Spinal cord (tissue), 10 donors: ENCODE results near the gene ULK4. TPM values are rescaled to one million over a fixed set of nuclear protein-coding genes. Genes with fewer than 3 reads are reported as not detected.
"Not testable (repeated sequence)": the region's sequence is repeated elsewhere in the genome, so short reads cannot be mapped to it uniquely, and the experiment has no call there.

Source experiments
- DNase-seq, 6 donors: peaks; one replicate each; pipeline versions ENCODE4 v3.0.0 to v3.0.0-alpha.2; 2013 to 2015; ENCODE audit warnings: low spot score in 6 of 6, low read depth in 4 of 6
- H3K27ac ChIP-seq: one replicate; pipeline ENCODE4 v1.5.1; 2013; ENCODE audit warnings: low read depth, low read length, control low read depth
- H3K27me3 ChIP-seq: one replicate; pipeline ENCODE4 v1.6.1; 2013; ENCODE audit warnings: low read length; ENCODE audit not compliant: control insufficient read depth, insufficient read depth
- H3K36me3 ChIP-seq: one replicate; pipeline ENCODE4 v1.6.1; 2013; ENCODE audit warnings: low read length; ENCODE audit not compliant: control insufficient read depth, insufficient read depth
- H3K4me1 ChIP-seq: one replicate; pipeline ENCODE4 v1.6.1; 2013; ENCODE audit warnings: low read length; ENCODE audit not compliant: control insufficient read depth, insufficient read depth
- H3K4me3 ChIP-seq: one replicate; pipeline ENCODE4 v1.5.1; 2013; ENCODE audit warnings: low read depth, low read length, control low read depth
- H3K9me3 ChIP-seq: one replicate; pipeline ENCODE4 v1.6.1; 2013; ENCODE audit warnings: low read length; ENCODE audit not compliant: control insufficient read depth, insufficient read depth
- WGBS: methylation state at CpG from one replicate; pipeline ENCODE4 v1.1.5; 2013; ENCODE audit warnings: missing lambda C conversion rate; ENCODE audit not compliant: insufficient coverage; 5-methylcytosine and 5-hydroxymethylcytosine counted together
- polyA plus RNA-seq, 2 donors: library from polyadenylated mRNA; unstranded; fragments of 120-200 nt; gene quantifications; one replicate each; pipeline ENCODE4 v1.2.1, GENCODE V29; 2013; ENCODE audit not compliant: insufficient read length in 2 of 2
- total RNA-seq, 2 donors: library from RNA; depleted of rRNA in 1 of 2; stranded (reverse); fragments of 120-200 nt in 1 of 2; fragments of >200 nt in 1 of 2; gene quantifications; one replicate each; pipeline versions ENCODE4 v1.2.3 to v1.2.4, GENCODE V29; 2013 to 2014
- donor health status: healthy.

The ULK4 gene
- total and polyA plus RNA-seq, 4 donors, result 3.1 to 18.1 (median 9.7) TPM

GRCh38 chr3:41649129-41649739 is 312.7 kb downstream of the ULK4 start:
- H3K27ac ChIP-seq, result no peak overlapping the region
- H3K4me3 ChIP-seq, result no peak overlapping the region
- H3K9me3 ChIP-seq, result no peaks in the 10 kb centered on the region
- H3K27me3 ChIP-seq, result no peaks in the 10 kb centered on the region
- H3K36me3 ChIP-seq, result no peaks in the 10 kb centered on the region
- peaks cover 6% of the 10 kb centered on the region for H3K4me1 ChIP-seq
- DNase-seq, result no peak
- 94% methylated on average over 3 of the region's 8 CpGs for WGBS

GRCh38 chr3:41647730-41648129 is 314.2 kb downstream of the ULK4 start:
- H3K9me3 ChIP-seq, H3K4me3 ChIP-seq, H3K4me1 ChIP-seq, H3K27me3 ChIP-seq, H3K27ac ChIP-seq, H3K36me3 ChIP-seq, DNase-seq: not testable (repeated sequence)
- WGBS, result 100% methylated on average over 2 of the region's 17 CpGs

GRCh38 chr3:41640076-41640475 is 321.8 kb downstream of the ULK4 start:
- Histone ChIP-seq H3K27me3 (no peaks in the 10 kb centered on the region), H3K4me1 (no peaks in the 10 kb centered on the region), H3K36me3 (no peaks in the 10 kb centered on the region), H3K27ac (no peak overlapping the region), H3K4me3 (no peak overlapping the region), H3K9me3 (no peaks in the 10 kb centered on the region)
- no peak for DNase-seq
- 85% methylated on average over 4 of the region's 4 CpGs for WGBS

- Histone ChIP-seq H3K27me3 (no peaks in the 10 kb centered on the region), H3K27ac (no peak overlapping the region)
- no peak for DNase-seq
Measured at GRCh38 chr3:41638381-41638780, 323.5 kb downstream of the ULK4 start.

GRCh38 chr3:41632700-41633099 is 329.2 kb downstream of the ULK4 start:
- Histone ChIP-seq H3K27me3 (no peaks in the 10 kb centered on the region), H3K9me3 (no peaks in the 10 kb centered on the region), H3K4me3 (no peak overlapping the region), H3K27ac (no peak overlapping the region), H3K36me3 (no peaks in the 10 kb centered on the region), H3K4me1 (no peaks in the 10 kb centered on the region)
- DNase-seq, result no peak

More at GRCh38 chr3:41638381-41638780, 323.5 kb downstream of the ULK4 start:
- no CpG with 5 or more reads among the region's 2 CpGs for WGBS
- no peaks in the 10 kb centered on the region for H3K9me3 ChIP-seq
- H3K36me3 ChIP-seq, result no peaks in the 10 kb centered on the region
- no peak overlapping the region for H3K4me3 ChIP-seq
- no peaks in the 10 kb centered on the region for H3K4me1 ChIP-seq

- H3K27me3 ChIP-seq, result no peaks in the 10 kb centered on the region
- H3K9me3 ChIP-seq, result no peaks in the 10 kb centered on the region
- no peak overlapping the region for H3K4me3 ChIP-seq
- H3K4me1 ChIP-seq, result no peaks in the 10 kb centered on the region
- no peaks in the 10 kb centered on the region for H3K36me3 ChIP-seq
- DNase-seq, result peak in 1 of 6 donors; percentile 32
- H3K27ac ChIP-seq, result no peak overlapping the region
Measured at GRCh38 chr3:41630708-41631107, 331.2 kb downstream of the ULK4 start.

GRCh38 chr3:41629986-41630385 is 331.9 kb downstream of the ULK4 start:
- no peaks in the 10 kb centered on the region for H3K4me1 ChIP-seq
- DNase-seq, result no peak
- no peaks in the 10 kb centered on the region for H3K9me3 ChIP-seq
- H3K27ac ChIP-seq, result no peak overlapping the region
- H3K36me3 ChIP-seq, result no peaks in the 10 kb centered on the region
- H3K4me3 ChIP-seq, result no peak overlapping the region
- 88% methylated on average over 1 of the region's 1 CpG for WGBS
- H3K27me3 ChIP-seq, result no peaks in the 10 kb centered on the region

- no CpG with 5 or more reads among the region's 4 CpGs for WGBS
- Histone ChIP-seq H3K27ac (no peak overlapping the region), H3K27me3 (no peaks in the 10 kb centered on the region), H3K4me1 (no peaks in the 10 kb centered on the region), H3K36me3 (no peaks in the 10 kb centered on the region), H3K4me3 (no peak overlapping the region), H3K9me3 (no peaks in the 10 kb centered on the region)
- DNase-seq, result no peak
Measured at GRCh38 chr3:41629072-41629471, 332.8 kb downstream of the ULK4 start.

GRCh38 chr3:41627477-41628087 is 334.3 kb downstream of the ULK4 start:
- Histone ChIP-seq H3K9me3 (no peaks in the 10 kb centered on the region), H3K4me3 (no peak overlapping the region), H3K27me3 (no peaks in the 10 kb centered on the region), H3K36me3 (no peaks in the 10 kb centered on the region), H3K4me1 (no peaks in the 10 kb centered on the region), H3K27ac (no peak overlapping the region)
- DNase-seq, result no peak
- WGBS, result 94% methylated on average over 5 of the region's 5 CpGs

GRCh38 chr3:41612853-41613252 is 349.1 kb downstream of the ULK4 start:
- DNase-seq, result peak in 1 of 6 donors; percentile 30
- no peaks in the 10 kb centered on the region for H3K27me3 ChIP-seq
- H3K27ac ChIP-seq, result no peak overlapping the region
- H3K4me1 ChIP-seq, result peaks cover 3% of the 10 kb centered on the region
- no peaks in the 10 kb centered on the region for H3K36me3 ChIP-seq
- no peaks in the 10 kb centered on the region for H3K9me3 ChIP-seq
- H3K4me3 ChIP-seq, result no peak overlapping the region
- WGBS, result 88% methylated on average over 2 of the region's 2 CpGs
